ENCODE measurements around the gene HCFC2.
"Not testable (repeated sequence)": the region's sequence is repeated elsewhere in the genome, so short reads cannot be mapped to it uniquely, and the experiment has no call there.

The HCFC2 gene

GRCh38 chr12:104057771-104058197 is 6.5 kb upstream of the HCFC2 start:
- peak; percentile 34 for DNase-seq (ENCODE audit: low read depth, low spot score)

DNA sequence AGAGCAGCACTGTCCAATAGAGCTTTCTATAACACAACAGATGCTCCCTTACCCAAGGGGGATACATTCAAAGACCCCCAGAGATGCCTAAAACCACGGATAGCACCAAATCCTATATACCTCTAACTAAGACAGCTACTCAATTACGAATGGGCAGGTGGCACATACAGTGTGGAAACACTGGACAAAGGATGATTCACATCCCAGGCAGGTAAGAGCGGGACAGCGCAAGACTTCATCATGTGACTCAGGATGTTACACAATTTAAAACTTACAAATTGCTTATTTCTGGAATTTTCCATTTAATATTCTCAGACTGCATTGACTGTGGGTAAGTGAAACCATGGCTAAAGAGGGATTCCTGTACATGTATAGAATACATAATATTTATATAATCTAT is 5.5 kb upstream of the HCFC2 start:
- DNase-seq (ENCODE audit: low read depth, low spot score) = no peak

- no peak for DNase-seq (ENCODE audit: low read depth, low spot score)
These were observed 4.4 kb upstream of the HCFC2 start for GRCh38 chr12:104059963-104060362.

DNA sequence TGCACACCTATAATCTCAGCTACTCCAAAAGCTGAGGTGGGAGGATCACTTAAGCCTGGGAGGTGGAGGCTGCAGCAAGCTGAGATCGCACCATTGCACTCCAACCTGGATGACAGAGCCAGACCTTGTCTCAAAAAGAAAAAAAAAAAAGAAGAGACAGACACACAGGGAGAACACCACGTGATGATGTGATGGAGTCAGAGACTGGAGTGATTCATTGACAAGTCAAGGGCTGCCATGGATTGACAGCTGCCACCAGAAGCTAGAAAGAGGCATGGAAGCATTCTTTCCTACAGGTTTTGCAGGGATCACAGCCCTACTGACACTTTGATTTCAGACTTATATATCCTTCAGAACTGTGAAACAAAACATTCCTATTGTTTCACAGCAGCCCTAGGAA is 3.5 kb upstream of the HCFC2 start:
- DNase-seq (ENCODE audit: low read depth, low spot score) = no peak

DNA sequence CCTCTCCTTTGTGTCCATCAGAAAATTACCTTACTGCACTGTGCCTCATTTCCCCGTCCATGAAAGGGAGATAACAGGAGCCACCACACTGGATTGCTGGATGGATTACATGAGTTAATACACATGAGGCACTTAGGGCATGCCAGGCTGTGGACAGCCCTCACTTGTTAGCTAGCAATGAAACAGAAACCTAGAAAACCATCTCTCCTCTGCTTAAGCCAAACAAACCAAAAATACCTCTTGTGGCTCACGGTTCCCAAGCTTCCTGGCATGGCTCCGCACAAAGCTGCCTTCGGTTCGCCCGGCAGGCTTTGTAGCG is 660 bp upstream of the HCFC2 start:
- DNase-seq (ENCODE audit: low read depth, low spot score) = no peak

- DNase-seq (ENCODE audit: low read depth, low spot score) = no peak
These were observed 604 bp downstream of the HCFC2 start for GRCh38 chr12:104064842-104065427.

DNA sequence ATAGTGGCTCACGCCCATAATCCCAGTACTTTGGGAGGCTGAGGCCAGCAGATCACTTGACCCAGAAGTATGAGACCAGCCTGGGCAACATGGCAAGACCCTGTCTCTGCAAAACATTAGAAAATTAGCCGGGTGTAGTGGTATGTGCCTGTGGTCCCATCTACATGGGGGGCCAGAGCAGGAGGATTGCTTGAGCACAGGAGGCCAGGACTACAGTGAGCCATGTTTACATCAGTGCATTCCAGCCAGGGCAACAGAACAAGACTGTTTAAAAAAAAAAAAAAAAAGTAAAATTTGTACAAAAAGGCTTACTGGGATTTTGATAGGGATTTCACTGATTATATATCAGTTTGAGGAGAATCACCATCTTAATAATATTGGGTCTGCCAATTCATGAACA is 7.8 kb downstream of the HCFC2 start:
- DNase-seq (ENCODE audit: low read depth, low spot score) = no peak

DNA sequence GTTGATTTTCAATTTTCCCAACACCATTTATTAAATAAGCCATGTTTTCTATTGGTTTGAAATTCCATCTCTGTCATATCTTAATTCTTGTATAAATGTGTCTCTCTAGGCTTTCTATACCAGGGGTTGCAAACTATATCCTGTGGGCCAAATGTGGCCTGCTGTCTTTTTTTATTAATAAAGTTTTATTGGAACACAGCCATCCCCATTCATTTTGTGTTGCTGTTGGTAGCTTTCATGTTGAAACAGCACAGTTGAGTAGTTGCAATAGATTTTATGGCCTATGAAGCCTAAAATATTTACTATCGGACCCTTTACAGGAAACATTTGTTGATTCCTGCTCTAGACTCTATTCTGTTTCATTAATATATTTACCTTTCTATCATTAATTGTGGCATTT is 9.4 kb downstream of the HCFC2 start:
- DNase-seq (ENCODE audit: low read depth, low spot score) = no peak

DNA sequence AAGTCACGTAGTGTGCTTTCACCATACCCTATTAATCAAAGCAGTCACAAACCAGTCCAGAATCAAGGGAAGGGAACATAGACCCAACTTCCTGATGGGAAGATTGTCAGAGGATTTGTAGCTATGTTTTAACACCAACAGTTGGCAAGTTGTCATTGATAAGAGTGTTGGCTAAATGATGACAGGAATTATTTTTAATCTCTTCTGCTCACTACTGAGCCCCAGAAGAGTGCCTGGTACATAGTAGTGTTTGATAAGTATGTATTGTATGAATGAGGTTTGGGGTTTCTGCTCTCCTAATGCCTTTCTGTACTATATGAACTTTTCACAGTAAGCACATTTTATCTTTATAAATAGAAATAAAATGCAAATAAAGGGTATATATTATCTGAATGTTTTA is 14.7 kb downstream of the HCFC2 start:
- DNase-seq (ENCODE audit: low read depth, low spot score) = no peak

DNA sequence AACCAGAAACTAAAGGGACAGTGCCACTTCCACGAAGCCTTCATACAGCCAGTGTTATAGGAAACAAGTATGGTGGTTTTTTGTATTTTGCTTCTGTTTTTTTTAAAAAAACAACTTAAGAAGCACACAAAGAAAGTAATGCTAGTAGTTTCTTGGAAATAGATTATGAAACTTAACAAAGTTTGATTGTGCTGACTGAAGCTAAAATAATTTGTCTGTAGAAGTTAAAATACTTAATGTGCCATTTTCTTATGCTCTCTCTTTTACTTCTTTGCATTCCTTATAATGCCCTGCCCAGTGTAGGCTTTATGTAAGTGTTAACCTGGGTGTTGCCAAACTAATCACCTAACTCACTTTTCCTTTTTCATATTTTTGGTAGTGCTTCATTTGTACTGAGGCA is 16.4 kb downstream of the HCFC2 start:
- no peak for DNase-seq (ENCODE audit: low read depth, low spot score)

DNA sequence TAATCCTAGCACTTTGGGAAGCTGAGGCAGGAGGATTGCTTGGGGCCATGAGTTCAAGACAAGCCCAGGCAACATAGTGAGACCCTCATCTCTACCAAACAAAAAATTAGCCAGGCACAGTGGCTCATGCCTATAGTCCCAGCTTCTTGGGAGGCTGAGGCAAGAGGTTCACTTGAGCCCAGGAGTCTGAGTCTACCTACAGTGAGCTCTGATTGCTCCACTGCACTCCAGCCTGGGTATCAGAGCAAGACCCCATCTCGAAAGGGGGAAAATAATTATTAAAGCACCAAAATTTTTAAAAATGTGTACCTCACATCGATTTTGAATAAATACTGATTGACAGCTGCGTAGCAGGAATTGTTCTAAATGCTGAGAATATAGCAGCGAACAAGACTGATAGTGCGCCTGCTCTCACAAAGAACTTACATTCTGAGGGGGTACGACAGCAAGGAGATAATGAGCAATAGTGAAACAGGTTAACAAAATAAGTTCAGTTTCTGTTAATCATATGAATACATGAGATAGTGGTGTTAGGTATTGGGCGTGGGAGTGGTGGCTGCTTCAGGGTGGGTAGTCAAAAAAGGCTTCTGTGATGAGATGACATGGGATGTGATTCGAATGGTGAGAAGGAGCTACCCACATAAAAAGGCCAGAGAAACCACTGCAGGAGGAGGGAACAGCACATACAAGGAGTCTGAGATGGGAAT is 19.6 kb downstream of the HCFC2 start:
- DNase-seq (ENCODE audit: low read depth, low spot score) = no peak

DNA sequence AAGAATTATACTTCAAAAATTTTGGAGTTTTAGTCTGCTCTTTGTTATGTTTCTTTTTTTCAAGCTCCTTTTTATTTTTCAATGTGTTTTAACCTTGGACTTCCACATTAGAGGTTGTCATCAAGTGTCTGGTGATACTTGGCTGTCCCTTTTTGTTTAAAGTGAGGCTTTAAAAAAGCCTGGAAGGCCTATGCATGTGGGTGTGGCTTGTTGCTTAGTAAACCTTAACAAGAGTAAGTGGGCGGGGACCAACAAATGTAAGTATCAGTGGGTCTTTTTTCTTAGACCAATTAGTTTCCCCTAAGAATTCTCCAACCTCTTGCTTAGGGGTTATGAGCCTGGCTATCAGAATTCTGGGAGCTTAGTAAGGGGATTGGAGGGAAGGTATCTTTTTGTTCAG is 26.4 kb downstream of the HCFC2 start:
- peak; percentile 9 for DNase-seq (ENCODE audit: low read depth, low spot score)

- peak; percentile 66 for DNase-seq (ENCODE audit: low read depth, low spot score)
These were observed 26.8 kb downstream of the HCFC2 start for GRCh38 chr12:104091136-104091535.

DNA sequence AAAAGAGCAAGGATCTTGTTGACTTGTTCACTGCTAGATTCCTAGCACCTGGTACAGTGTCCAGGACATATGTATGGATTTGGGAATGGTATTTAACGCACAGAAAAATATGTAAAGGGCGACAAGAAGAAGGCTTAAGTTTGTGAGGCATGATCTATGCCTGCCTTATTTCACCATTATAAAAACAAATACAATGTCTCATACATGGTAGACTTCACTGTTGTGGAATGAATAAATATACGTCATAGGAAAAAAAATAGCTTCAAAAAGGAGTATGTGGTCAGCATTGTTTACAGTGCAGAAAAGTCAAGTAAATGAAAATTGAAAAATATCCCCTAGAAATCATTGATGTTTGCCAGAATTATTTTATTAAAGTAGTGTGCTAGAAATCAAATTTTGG is 30.0 kb downstream of the HCFC2 start:
- DNase-seq (ENCODE audit: low read depth, low spot score) = no peak

DNA sequence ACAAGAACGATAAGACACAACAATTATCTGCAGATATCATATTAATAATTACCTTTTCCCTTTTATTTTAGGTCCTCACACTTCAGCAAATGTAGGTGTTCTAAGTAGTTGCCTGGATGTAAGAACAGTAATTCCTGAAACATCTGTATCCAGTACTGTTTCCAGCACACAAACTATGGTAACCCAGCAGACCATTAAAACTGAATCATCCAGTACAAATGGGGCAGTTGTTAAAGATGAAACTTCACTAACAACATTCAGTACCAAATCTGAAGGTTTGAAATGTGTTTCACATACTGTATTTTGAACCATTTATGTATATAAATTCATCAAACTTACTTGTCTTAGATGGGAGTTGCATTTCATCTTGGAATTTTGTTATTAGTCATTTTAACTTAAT is 31.0 kb downstream of the HCFC2 start:
- no peak for DNase-seq (ENCODE audit: low read depth, low spot score)

GRCh38 chr12:104097954-104098353 is 33.6 kb downstream of the HCFC2 start:
- DNase-seq (ENCODE audit: low read depth, low spot score) = no peak

DNA sequence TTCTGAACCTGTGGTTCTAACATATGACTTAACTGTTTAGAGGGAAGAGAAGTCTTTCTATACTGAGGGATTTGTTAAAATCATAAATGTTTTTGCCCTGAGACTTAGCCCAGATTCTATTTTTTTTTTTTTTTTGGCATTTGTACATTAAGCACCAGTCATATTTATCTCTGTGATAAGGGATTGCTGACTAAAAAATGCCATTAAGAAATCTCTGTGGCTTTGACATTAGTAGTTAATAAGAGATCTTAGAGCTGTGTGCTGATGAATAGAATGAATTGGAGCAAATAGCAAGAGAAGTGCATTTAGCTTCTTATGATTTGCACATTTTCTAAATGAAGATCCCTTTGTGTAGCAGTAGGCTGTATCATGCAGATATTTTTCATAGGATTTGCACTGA is 41.1 kb downstream of the HCFC2 start:
- DNase-seq (ENCODE audit: low read depth, low spot score) = no peak

DNA sequence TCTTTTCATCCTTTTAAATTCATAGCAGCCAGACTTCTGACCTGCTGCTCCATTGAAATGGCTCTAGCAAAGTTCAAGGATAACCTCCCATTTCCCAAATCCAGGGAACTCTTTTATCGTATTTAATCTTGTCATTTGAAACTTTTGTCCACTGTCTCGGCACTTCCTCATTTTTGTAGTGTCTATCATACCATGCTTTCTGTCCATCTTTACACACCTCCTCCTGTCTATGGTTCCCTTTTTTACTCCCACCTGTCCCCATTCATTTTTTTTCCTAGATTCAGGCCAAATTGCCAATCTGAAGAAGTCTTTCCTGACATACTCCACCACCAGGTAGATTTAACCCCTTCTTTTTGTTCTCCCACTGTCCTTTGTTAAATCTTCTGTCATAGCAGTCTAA is 42.6 kb downstream of the HCFC2 start:
- no peak for DNase-seq (ENCODE audit: low read depth, low spot score)

GRCh38 chr12:104108755-104109445 is 44.6 kb downstream of the HCFC2 start:
- peak; percentile 62 for DNase-seq (ENCODE audit: low read depth, low spot score)

DNA sequence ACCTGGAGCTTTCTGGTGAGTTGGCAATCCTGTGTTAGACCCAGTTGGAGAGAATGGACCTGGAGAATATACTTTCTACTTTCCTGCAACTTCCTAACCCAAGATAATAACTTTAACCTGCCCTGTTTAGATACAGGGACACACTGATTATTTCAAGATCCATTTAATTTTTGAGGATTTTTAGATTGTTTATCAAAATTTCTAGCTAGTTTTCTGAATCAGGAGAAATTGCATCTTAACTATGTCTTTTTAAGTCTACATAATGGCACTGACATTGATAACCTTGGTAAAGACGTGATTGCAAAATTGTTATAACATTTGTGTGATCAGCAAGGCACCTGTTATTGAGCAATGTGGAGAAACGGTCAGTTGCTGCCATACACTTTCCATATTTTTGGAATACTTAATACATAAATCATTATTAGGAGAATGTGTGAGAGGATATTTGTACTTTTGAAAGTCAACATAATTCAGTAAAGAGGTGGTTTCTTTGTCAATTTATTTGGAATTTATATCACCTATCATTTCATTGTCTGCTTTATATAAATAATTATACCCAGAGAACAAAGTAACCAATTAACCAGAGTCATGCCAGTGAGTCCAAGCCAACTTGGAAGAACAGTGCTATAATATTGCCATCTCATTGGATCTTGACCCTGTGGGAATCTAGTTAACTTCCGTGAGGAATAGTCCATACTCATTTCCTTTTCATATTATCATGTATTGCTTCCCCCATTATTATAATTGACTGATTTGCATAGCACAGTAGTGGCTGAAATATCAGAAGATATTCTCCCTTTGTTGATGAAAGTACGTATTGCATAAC is 45.3 kb downstream of the HCFC2 start:
- no peak for DNase-seq (ENCODE audit: low read depth, low spot score)

DNA sequence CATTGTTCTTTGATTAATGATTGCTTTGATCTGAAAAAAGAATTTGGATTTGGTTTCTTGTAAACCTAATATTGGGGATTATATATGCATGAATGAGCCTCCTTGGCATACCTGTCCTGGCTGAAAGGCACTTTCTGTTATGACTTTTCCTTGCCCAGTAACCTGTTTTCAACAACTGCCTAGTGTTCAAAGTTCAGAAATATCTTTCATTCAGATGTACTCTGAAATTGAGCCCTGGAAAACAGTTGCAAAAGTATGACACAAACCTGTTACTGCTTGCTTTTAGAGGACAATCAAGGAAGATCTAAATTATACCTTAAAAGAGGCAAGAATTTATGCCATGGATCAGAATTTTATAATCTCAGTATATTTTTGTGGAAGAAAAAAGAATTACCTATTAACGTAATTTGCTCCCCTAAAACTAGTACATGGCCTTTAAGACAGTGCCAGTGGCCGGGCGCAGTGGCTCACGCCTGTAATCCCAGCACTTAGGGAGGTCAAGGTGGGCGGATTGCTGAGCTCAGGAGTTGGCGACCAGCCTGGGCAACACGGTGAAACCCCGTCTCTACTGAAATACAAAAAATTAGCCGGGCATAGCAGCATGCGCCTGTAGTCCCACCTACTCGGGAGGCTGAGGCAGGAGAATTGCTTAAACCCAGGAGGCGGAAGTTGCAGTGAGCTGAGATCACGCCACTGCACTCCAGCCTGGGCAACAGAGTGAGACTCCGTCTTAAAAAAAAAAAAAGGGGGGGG is 50.7 kb downstream of the HCFC2 start:
- not testable (repeated sequence) for DNase-seq (ENCODE audit: low read depth, low spot score)

- DNase-seq (ENCODE audit: low read depth, low spot score) = no peak
These were observed 51.2 kb downstream of the HCFC2 start for GRCh38 chr12:104115587-104115975.

All from ELF-1 (cell line).